ENCODE results near the gene GSTO2.

Gene GSTO2

GRCh38 chr10:104327745-104328645, 59.0 kb downstream of the GSTO2 start:
- DNase-seq, result peak; percentile 51

- no peak for DNase-seq
Observed at GRCh38 chr10:104328646-104328895, 59.6 kb downstream of the GSTO2 start.

GRCh38 chr10:104328896-104329710, 60.1 kb downstream of the GSTO2 start:
- peak; percentile 63 for DNase-seq

GRCh38 chr10:104329735-104330134, 60.8 kb downstream of the GSTO2 start:
- no peak for DNase-seq

GRCh38 chr10:104330168-104331110, 61.5 kb downstream of the GSTO2 start:
- no peak for DNase-seq

- no peak for DNase-seq
Observed at GRCh38 chr10:104331208-104331838, 62.3 kb downstream of the GSTO2 start.

GRCh38 chr10:104332243-104333031, 63.5 kb downstream of the GSTO2 start:
- no peak for DNase-seq

GRCh38 chr10:104333032-104333727, 64.2 kb downstream of the GSTO2 start:
- DNase-seq, result no peak

- DNase-seq, result no peak
Observed at GRCh38 chr10:104333728-104334373, 64.9 kb downstream of the GSTO2 start.

- no peak for DNase-seq
Observed at GRCh38 chr10:104334561-104334960, 65.6 kb downstream of the GSTO2 start.

GRCh38 chr10:104334965-104335650, 66.1 kb downstream of the GSTO2 start:
- DNase-seq, result no peak

GRCh38 chr10:104336821-104337467, 68.0 kb downstream of the GSTO2 start:
- DNase-seq, result peak; percentile 48

- DNase-seq, result peak; percentile 89
Observed at GRCh38 chr10:104337521-104337984, 68.6 kb downstream of the GSTO2 start.

GRCh38 chr10:104337985-104338735, 69.2 kb downstream of the GSTO2 start, which contains the start of gene ITPRIP:
Gene ITPRIP (minus strand): TSS chr10:104338465. CDS start chr10:104316051, 22,414 bp downstream.
- peak; percentile 83 for DNase-seq

- no peak for DNase-seq
Observed at GRCh38 chr10:104339469-104340110, 70.6 kb downstream of the GSTO2 start.

GRCh38 chr10:104340111-104340526, 71.1 kb downstream of the GSTO2 start:
- DNase-seq, result no peak

- no peak for DNase-seq
Observed at GRCh38 chr10:104340641-104341040, 71.7 kb downstream of the GSTO2 start.

- DNase-seq, result no peak
Observed at GRCh38 chr10:104342941-104343411, 74.0 kb downstream of the GSTO2 start.

Measured in MV-4-11 (cell line).